Keratinocyte (primary cell): Measurements from ENCODE around the gene NRF1.

Source experiments
- EZH2 ChIP-seq: IDR thresholded peaks from one replicate; pipeline ENCODE4 v1.6.1; 2012; ENCODE audit warnings: inconsistent platforms, mild to moderate bottlenecking, low read length, moderate library complexity
- TF ChIP-seq, protein P1 (sequence below), 3 experiments: IDR thresholded peaks in 1 of 3; conservative IDR thresholded peaks in 1 of 3; optimal IDR thresholded peaks in 1 of 3; 2 replicates in 2 of 3; 3 replicates in 1 of 3; pipeline versions ENCODE3 to v1.5.1; 2011; ENCODE audit warnings: low read length in 3 of 3, mild to moderate bottlenecking in 3 of 3, moderate library complexity in 2 of 3, control low read depth in 1 of 3, inconsistent platforms in 1 of 3; ENCODE audit not compliant: insufficient read depth in 2 of 3; ENCODE audit errors: extremely low read depth in 1 of 3

DNA sequence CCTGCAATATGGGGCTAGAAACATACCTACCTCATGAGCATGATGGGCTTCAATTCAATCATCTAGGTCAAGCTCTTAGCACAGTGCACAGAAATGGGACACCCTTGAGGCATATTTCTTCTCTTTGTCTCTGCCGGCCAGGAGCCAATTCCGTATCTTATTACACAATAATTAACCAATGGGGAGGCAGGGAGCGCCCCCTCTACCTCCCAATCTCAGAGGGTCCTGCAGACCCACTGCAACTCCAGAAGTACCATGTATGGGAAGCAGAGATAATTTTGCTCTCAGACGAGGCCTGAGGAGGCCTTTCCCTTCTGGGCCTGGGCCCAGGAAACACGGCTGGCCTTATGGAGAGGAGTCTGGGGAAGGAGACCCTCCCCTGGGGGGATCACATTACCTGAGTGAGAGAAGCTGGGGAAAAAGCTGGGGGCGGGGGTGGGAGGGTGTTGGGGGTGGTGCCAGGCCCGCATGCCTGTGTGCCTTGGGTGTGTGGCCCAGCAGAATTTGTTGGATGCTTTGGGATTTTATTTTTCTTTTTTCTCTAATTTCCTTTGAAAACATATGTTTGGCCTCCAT lies 185.8 kb downstream of the NRF1 start:
- TF ChIP-seq, protein P1, sequence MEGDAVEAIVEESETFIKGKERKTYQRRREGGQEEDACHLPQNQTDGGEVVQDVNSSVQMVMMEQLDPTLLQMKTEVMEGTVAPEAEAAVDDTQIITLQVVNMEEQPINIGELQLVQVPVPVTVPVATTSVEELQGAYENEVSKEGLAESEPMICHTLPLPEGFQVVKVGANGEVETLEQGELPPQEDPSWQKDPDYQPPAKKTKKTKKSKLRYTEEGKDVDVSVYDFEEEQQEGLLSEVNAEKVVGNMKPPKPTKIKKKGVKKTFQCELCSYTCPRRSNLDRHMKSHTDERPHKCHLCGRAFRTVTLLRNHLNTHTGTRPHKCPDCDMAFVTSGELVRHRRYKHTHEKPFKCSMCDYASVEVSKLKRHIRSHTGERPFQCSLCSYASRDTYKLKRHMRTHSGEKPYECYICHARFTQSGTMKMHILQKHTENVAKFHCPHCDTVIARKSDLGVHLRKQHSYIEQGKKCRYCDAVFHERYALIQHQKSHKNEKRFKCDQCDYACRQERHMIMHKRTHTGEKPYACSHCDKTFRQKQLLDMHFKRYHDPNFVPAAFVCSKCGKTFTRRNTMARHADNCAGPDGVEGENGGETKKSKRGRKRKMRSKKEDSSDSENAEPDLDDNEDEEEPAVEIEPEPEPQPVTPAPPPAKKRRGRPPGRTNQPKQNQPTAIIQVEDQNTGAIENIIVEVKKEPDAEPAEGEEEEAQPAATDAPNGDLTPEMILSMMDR (optimal IDR thresholded peaks at IDR 0.05 in 1 of 3, IDR thresholded peaks at IDR 0.05 in 1 of 3, conservative IDR thresholded peaks at IDR 0.05 in 1 of 3; ENCODE audit: extremely low read depth in 1 of 3, insufficient read depth in 2 of 3, low read length in 3 of 3), result no peak
- no peak for TF ChIP-seq EZH2
